IMR-90 (cell line): Measurements from ENCODE around the gene MAN1C1. TPM values are rescaled to one million over a fixed set of nuclear protein-coding genes. Genes with fewer than 3 reads are reported as not detected.

Source experiments
- ATAC-seq: fragments of 200-7000 bp; cut with Tn5 transposase; 2 replicates; pipeline ENCODE4 v1.9.1; 2020; ENCODE audit warnings: low read depth, mild to moderate bottlenecking, moderate library complexity
- BruUV-seq: library from RNA; stranded (reverse); fragments of 400-500 nt; replicated peaks from 2 replicates; lab custom pipeline; 2021; lab: Mats Ljungman, UMichigan
- CTCF ChIA-PET: fragments of 300-600 bp; formaldehyde crosslinking; extraction: SDS; loops from one replicate; lab custom pipeline; 2021; ENCODE audit warnings: antibody characterized with exemption; lab: Yijun Ruan, JAX
- POLR2A ChIA-PET: fragments of 300-600 bp; sonication (Branson Sonifier 250); formaldehyde crosslinking; loops from one replicate; lab custom pipeline; 2022; ENCODE audit warnings: antibody characterized with exemption; ENCODE audit not compliant: unreplicated experiment; lab: Charles Lee
- DNase-seq: peaks from one replicate; pipeline ENCODE4 v3.0.0; 2013
- H2AFZ ChIP-seq: replicated peaks from 2 replicates; pipeline ENCODE3; 2013; ENCODE audit warnings: low read length, mild to moderate bottlenecking; ENCODE audit not compliant: poor library complexity
- H2AK5ac ChIP-seq: 2 replicates; pipeline ENCODE4 v1.6.1; 2013; ENCODE audit warnings: low read depth, low read length, inconsistent platforms
- H2AK9ac ChIP-seq: replicated peaks from 2 replicates; pipeline ENCODE3; 2013; ENCODE audit warnings: mild to moderate bottlenecking, low read depth, low read length, moderate library complexity; ENCODE audit not compliant: poor library complexity
- H2BK120ac ChIP-seq: 2 replicates; pipeline ENCODE4 v1.6.1; 2013; ENCODE audit warnings: low read depth, low read length, inconsistent platforms
- H2BK15ac ChIP-seq: 3 replicates; pipeline ENCODE4 v1.6.1; 2013; ENCODE audit warnings: low read depth, low read length, inconsistent platforms
- H2BK20ac ChIP-seq: 2 replicates; pipeline ENCODE4 v1.6.1; 2013; ENCODE audit warnings: low read depth, mild to moderate bottlenecking, inconsistent platforms, low read length, moderate library complexity
- H2BK5ac ChIP-seq: 2 replicates; pipeline ENCODE4 v1.6.1; 2013; ENCODE audit warnings: mild to moderate bottlenecking, low read depth, low read length, inconsistent platforms; ENCODE audit not compliant: poor library complexity, severe bottlenecking
- H3K14ac ChIP-seq: replicated peaks from 2 replicates; pipeline ENCODE4 v1.6.1; 2013; ENCODE audit warnings: low read depth, low read length, inconsistent platforms
- H3K18ac ChIP-seq: 2 replicates; pipeline ENCODE4 v1.6.1; 2013; ENCODE audit warnings: low read depth, low read length, control low read depth
- H3K23ac ChIP-seq: 2 replicates; pipeline ENCODE4 v1.6.1; 2013; ENCODE audit warnings: low read depth, low read length, inconsistent platforms
- H3K27ac ChIP-seq: 2 replicates; pipeline ENCODE4 v1.5.1; 2013; ENCODE audit warnings: mild to moderate bottlenecking, control low read depth, low read length; ENCODE audit not compliant: insufficient read depth
- H3K27me3 ChIP-seq: 2 replicates; pipeline ENCODE4 v1.6.1; 2013; ENCODE audit warnings: low read length; ENCODE audit not compliant: control insufficient read depth, insufficient read depth
- H3K36me3 ChIP-seq: 2 replicates; pipeline ENCODE4 v1.6.1; 2013; ENCODE audit warnings: low read length, mixed read lengths; ENCODE audit not compliant: control insufficient read depth, insufficient read depth
- H3K4ac ChIP-seq: 2 replicates; pipeline ENCODE4 v1.6.1; 2013; ENCODE audit warnings: low read depth, low read length, inconsistent platforms
- H3K4me1 ChIP-seq: 2 replicates; pipeline ENCODE4 v1.6.1; 2013; ENCODE audit warnings: low read length, mixed read lengths; ENCODE audit not compliant: control insufficient read depth, insufficient read depth
- H3K4me2 ChIP-seq: 2 replicates; pipeline ENCODE4 v1.6.1; 2013; ENCODE audit warnings: low read depth, mild to moderate bottlenecking, control low read depth, low read length, moderate library complexity
- H3K4me3 ChIP-seq: 2 replicates; pipeline ENCODE4 v1.5.1; 2013; ENCODE audit warnings: low read depth, mild to moderate bottlenecking, control low read depth, low read length, moderate library complexity; ENCODE audit not compliant: insufficient read depth
- H3K56ac ChIP-seq: 2 replicates; pipeline ENCODE4 v1.6.1; 2013; ENCODE audit warnings: low read length, inconsistent platforms; ENCODE audit not compliant: insufficient read depth; ENCODE audit errors: extremely low read depth
- H3K79me1 ChIP-seq, 2 experiments: 2 replicates each; pipeline ENCODE4 v1.6.1; 2013; ENCODE audit warnings: low read length in 2 of 2, inconsistent platforms in 1 of 2, low read depth in 1 of 2
- H3K9ac ChIP-seq: 2 replicates; pipeline ENCODE4 v1.6.1; 2013; ENCODE audit warnings: low read depth, low read length, control low read depth
- H3K9me1 ChIP-seq: 2 replicates; pipeline ENCODE4 v1.6.1; 2013; ENCODE audit warnings: low read length, inconsistent platforms; ENCODE audit not compliant: insufficient read depth
- H3K9me3 ChIP-seq: 2 replicates; pipeline ENCODE4 v1.6.1; 2013; ENCODE audit warnings: low read length; ENCODE audit not compliant: control insufficient read depth, insufficient read depth
- H4K20me1 ChIP-seq: 2 replicates; pipeline ENCODE4 v1.6.1; 2013; ENCODE audit warnings: low read length, inconsistent platforms; ENCODE audit not compliant: insufficient read depth
- H4K5ac ChIP-seq: 2 replicates; pipeline ENCODE4 v1.6.1; 2013; ENCODE audit warnings: mild to moderate bottlenecking, low read depth, low read length, control low read depth
- H4K8ac ChIP-seq, 2 experiments: 2 replicates each; pipeline ENCODE4 v1.6.1; 2013; ENCODE audit warnings: low read depth in 2 of 2, low read length in 2 of 2, control low read depth in 1 of 2, inconsistent platforms in 1 of 2
- H4K91ac ChIP-seq: 2 replicates; pipeline ENCODE4 v1.6.1; 2013; ENCODE audit warnings: low read depth, low read length, inconsistent platforms; ENCODE audit not compliant: insufficient read depth
- MAFK ChIP-seq: IDR thresholded peaks from 2 replicates; pipeline ENCODE4 v1.6.1; 2012; ENCODE audit warnings: low read depth, low read length, improper control_type of control experiment
- MAZ ChIP-seq: IDR thresholded peaks from 2 replicates; pipeline ENCODE4 v1.6.1; 2012; ENCODE audit warnings: low read depth, mild to moderate bottlenecking, low read length, improper control_type of control experiment, moderate library complexity, borderline replicate concordance
- WGBS, 2 experiments: methylation state at CpG; one replicate each; pipeline versions ENCODE4 v1.1.5 to v1.1.7; 2013; ENCODE audit warnings: missing lambda C conversion rate in 2 of 2; ENCODE audit not compliant: insufficient read length in 1 of 2; ENCODE audit errors: extremely low coverage in 2 of 2; 5-methylcytosine and 5-hydroxymethylcytosine counted together
- dilution Hi-C: fragments of 300-500 bp; cut with HindIII; formaldehyde crosslinking; loops from one replicate; pipeline ENCODE4 v1.14.3; 2018; ENCODE audit warnings: low sequenced_read_pairs; ENCODE audit not compliant: unreplicated experiment
- in situ Hi-C: fragments of 300-500 bp; cut with MboI; formaldehyde crosslinking; loops from 3 replicates; pipeline ENCODE4 v1.14.3; 2019; ENCODE audit warnings: low sequenced_read_pairs, inconsistent platforms, mixed read lengths
- intact Hi-C: fragments of 100-400 bp; cut with micrococcal nuclease; formaldehyde crosslinking; loops from 2 replicates; pipeline ENCODE4 v1.10.0; 2022
- polyA plus RNA-seq, 3 experiments: library from polyadenylated mRNA; depleted of rRNA; stranded (reverse); fragments of >200 nt; gene quantifications; 2 replicates each; pipeline ENCODE4 v1.2.3, GENCODE V29; 2012; ENCODE audit warnings: low replicate concordance in 1 of 3
- total RNA-seq: library from RNA; depleted of rRNA; stranded (reverse); fragments of >200 nt; gene quantifications from 2 replicates; pipeline ENCODE4 v1.2.3, GENCODE V29; 2012

MAN1C1 gene
- total and polyA plus RNA-seq, 2 of the 4 experiments (the other 2 are of a cell fraction) = 3.2 to 11.3 TPM

DNA sequence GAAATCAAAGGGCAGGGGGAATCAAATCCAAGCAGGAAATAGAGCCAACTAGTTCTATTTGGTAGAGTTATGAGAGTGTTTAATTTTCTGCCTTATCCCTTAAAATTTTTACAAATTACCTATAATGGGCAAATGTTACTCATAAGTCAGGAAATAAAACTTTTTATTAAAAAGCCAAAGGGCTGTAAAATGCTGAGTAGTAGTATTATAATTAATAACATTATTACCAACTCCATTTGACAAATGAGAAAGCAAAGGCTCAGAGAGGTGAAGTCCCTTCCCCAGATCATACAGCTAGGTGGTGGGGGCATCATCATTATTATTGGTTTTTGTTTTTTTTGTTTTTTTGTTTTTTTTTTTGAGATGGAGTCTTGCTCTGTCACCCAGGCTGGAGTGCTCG, 186.8 kb downstream of the MAN1C1 start:
- H2BK5ac ChIP-seq = no peak overlapping the region
- H4K20me1 ChIP-seq = peaks cover 14% of the 10 kb centered on the region
- no peak overlapping the region for H4K8ac ChIP-seq
- TF ChIP-seq MAFK (0 out of 2 replicates have a peak, but pooled peaks have one; percentile 23), MAZ (no peak)
- no peak overlapping the region for H2BK120ac ChIP-seq
- H2AK5ac ChIP-seq = no peak overlapping the region
- DNase-seq = no peak
- no peak overlapping the region for H3K23ac ChIP-seq
- no peak overlapping the region for H3K18ac ChIP-seq
- no peak overlapping the region for H3K4me2 ChIP-seq
- no peak overlapping the region for H3K56ac ChIP-seq
- dilution Hi-C loops (no loop called here), in situ Hi-C loops (loop anchor here (25.0 kb wide), 2 partner anchors 391 to 566 kb away; partner anchors contain the start of genes RHCE, RSRP1 and SYF2), intact Hi-C loops (no loop called here)
- no peak overlapping the region for H2BK15ac ChIP-seq
- no peak overlapping the region for H3K9ac ChIP-seq
- CTCF ChIA-PET = interaction anchor here (1.5 kb wide), 1 partner anchor 195 kb away, joined by 3 read pairs; no protein-coding TSS in a partner anchor
- BruUV-seq = no TSS peak
- H2AFZ ChIP-seq = no peak overlapping the region
- H2BK20ac ChIP-seq = no peak overlapping the region
- H3K36me3 ChIP-seq = peaks cover 21% of the 10 kb centered on the region; the same call in 1 of the 2 replicates
- H3K4ac ChIP-seq = no peak overlapping the region
- H3K27ac ChIP-seq = no peak overlapping the region
- H3K14ac ChIP-seq = no peak overlapping the region
- H3K27me3 ChIP-seq = no peaks in the 10 kb centered on the region
- no peak overlapping the region for H4K91ac ChIP-seq
- no peak overlapping the region for H4K5ac ChIP-seq
- ATAC-seq = no peak
- H2AK9ac ChIP-seq = no peak overlapping the region
- peaks cover 28 to 43% of the 10 kb centered on the region in 2 experiments for H3K79me1 ChIP-seq
- no CpG with 5 or more reads among the region's 1 CpG for WGBS, 2 experiments
- H3K9me1 ChIP-seq = peaks cover 9% of the 10 kb centered on the region
- peaks cover 15% of the 10 kb centered on the region for H3K4me1 ChIP-seq
- no peak overlapping the region for H3K4me3 ChIP-seq
- no peaks in the 10 kb centered on the region for H3K9me3 ChIP-seq
- POLR2A ChIA-PET = no interaction called here
